OCI-LY1 (cell line): ENCODE data around the gene SLTM.
A peak's percentile ranks its signal among the peaks of the same experiment; 100 is the strongest.

Experiments used
- H2AFZ ChIP-seq: fragments of 200-600 bp; sonication (generic), shearing (Covaris generic); 2 replicates; pipeline ENCODE4 v1.6.0; 2014; ENCODE audit warnings: antibody characterized with exemption, mild to moderate bottlenecking, low read length
- H3F3A ChIP-seq: fragments of 200-600 bp; sonication (generic), shearing (Covaris generic); 2 replicates; pipeline ENCODE4 v1.6.0; 2014; ENCODE audit warnings: mild to moderate bottlenecking, antibody characterized with exemption, low read length, moderate library complexity; ENCODE audit not compliant: insufficient read depth
- H3K27ac ChIP-seq: fragments of 200-600 bp; sonication (generic); 2 replicates; pipeline ENCODE4 v1.5.1; 2014; ENCODE audit warnings: low read length, mixed run types, mild to moderate bottlenecking, low read depth; ENCODE audit not compliant: poor library complexity, severe bottlenecking
- H3K27me3 ChIP-seq: fragments of 200-600 bp; sonication (generic); 2 replicates; pipeline ENCODE4 v1.6.0; 2014; ENCODE audit warnings: antibody characterized with exemption, mild to moderate bottlenecking, low read length, moderate library complexity; ENCODE audit not compliant: insufficient read depth
- H3K36me3 ChIP-seq: fragments of 200-600 bp; sonication (generic); 2 replicates; pipeline ENCODE4 v1.6.1; 2014; ENCODE audit warnings: mild to moderate bottlenecking, antibody characterized with exemption, low read length, moderate library complexity, mixed read lengths; ENCODE audit not compliant: insufficient read depth
- H3K4me1 ChIP-seq: fragments of 200-600 bp; sonication (generic); 2 replicates; pipeline ENCODE4 v1.5.1; 2014; ENCODE audit warnings: mild to moderate bottlenecking, low read length, moderate library complexity; ENCODE audit not compliant: insufficient read depth, severe bottlenecking
- H3K4me2 ChIP-seq: fragments of 200-600 bp; sonication (generic), shearing (Covaris generic); 2 replicates; pipeline ENCODE4 v1.6.1; 2014; ENCODE audit warnings: low read length
- H3K4me3 ChIP-seq: fragments of 200-600 bp; sonication (generic); 2 replicates; pipeline ENCODE4 v1.5.1; 2014; ENCODE audit warnings: low read length, low read depth, mild to moderate bottlenecking, mixed read lengths; ENCODE audit not compliant: poor library complexity, severe bottlenecking
- H3K79me2 ChIP-seq: fragments of 200-600 bp; shearing (Covaris generic); 2 replicates; pipeline ENCODE4 v1.6.1; 2016; ENCODE audit warnings: mixed run types, low read length, mixed read lengths; ENCODE audit not compliant: insufficient read depth
- H3K9ac ChIP-seq: fragments of 200-600 bp; sonication (generic), shearing (Covaris generic); 2 replicates; pipeline ENCODE4 v1.6.1; 2014; ENCODE audit warnings: mild to moderate bottlenecking, low read length, mixed read lengths
- H3K9me2 ChIP-seq: fragments of 200-600 bp; sonication (generic), shearing (Covaris generic); 2 replicates; pipeline ENCODE4 v1.6.1; 2014; ENCODE audit warnings: low read depth, mild to moderate bottlenecking, low read length, mixed read lengths
- H3K9me3 ChIP-seq: fragments of 200-600 bp; shearing (Covaris generic); 2 replicates; pipeline ENCODE4 v1.6.1; 2014; ENCODE audit warnings: low read length, mixed read lengths
- H4K20me1 ChIP-seq: fragments of 200-600 bp; sonication (generic), shearing (Covaris generic); 2 replicates; pipeline ENCODE4 v1.6.0; 2016; ENCODE audit warnings: mild to moderate bottlenecking, low read length; ENCODE audit not compliant: insufficient read depth
- EZH2 ChIP-seq: fragments of 200-600 bp; sonication (generic), shearing (Covaris generic); IDR thresholded peaks from 2 replicates; pipeline ENCODE4 v1.8.0; 2017; ENCODE audit warnings: borderline replicate concordance, mixed run types, mild to moderate bottlenecking, antibody characterized with exemption, low read length, moderate library complexity, mixed read lengths
- TF ChIP-seq, protein P1 (sequence below): fragments of 200-600 bp; sonication (generic), shearing (Covaris generic); IDR thresholded peaks from 2 replicates; pipeline ENCODE4 v1.5.1; 2017; ENCODE audit warnings: mild to moderate bottlenecking, antibody characterized with exemption, low read length, moderate library complexity, mixed read lengths

SLTM gene

DNA sequence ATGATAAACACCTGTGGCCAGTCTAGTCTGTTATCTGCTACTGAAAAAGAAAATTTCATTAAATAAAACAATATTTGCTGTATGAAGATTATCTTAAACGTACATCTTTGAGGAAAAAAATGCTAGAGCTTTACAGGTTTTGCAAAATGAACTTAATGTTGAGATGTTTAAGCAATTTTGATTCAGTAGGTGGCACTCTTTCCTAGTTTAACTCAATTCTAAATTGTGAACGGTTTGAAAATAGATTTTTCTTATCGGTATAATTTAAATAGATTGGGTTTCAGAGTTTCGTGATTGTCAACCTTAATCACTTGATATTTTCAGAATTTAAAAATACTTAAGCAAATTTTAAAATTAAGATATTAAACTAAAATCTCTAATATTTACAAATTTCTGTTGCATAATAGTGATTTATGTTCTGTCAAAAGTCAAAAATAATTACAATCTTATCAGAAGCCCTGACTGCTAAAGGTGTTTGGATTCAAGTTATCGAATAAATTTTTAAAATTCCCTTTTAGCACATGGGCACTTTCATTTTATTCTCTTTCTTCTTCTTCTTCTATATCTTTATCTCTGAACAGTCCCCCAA lies 47.0 kb upstream of the SLTM start:
- H3K9ac ChIP-seq: peak overlapping the region; percentile 38; the same call in 1 of the 2 replicates
- H2AFZ ChIP-seq: peak overlapping the region; percentile 78
- H3K79me2 ChIP-seq: no peaks in the 10 kb centered on the region
- no peak for TF ChIP-seq EZH2
- TF ChIP-seq, protein P1, sequence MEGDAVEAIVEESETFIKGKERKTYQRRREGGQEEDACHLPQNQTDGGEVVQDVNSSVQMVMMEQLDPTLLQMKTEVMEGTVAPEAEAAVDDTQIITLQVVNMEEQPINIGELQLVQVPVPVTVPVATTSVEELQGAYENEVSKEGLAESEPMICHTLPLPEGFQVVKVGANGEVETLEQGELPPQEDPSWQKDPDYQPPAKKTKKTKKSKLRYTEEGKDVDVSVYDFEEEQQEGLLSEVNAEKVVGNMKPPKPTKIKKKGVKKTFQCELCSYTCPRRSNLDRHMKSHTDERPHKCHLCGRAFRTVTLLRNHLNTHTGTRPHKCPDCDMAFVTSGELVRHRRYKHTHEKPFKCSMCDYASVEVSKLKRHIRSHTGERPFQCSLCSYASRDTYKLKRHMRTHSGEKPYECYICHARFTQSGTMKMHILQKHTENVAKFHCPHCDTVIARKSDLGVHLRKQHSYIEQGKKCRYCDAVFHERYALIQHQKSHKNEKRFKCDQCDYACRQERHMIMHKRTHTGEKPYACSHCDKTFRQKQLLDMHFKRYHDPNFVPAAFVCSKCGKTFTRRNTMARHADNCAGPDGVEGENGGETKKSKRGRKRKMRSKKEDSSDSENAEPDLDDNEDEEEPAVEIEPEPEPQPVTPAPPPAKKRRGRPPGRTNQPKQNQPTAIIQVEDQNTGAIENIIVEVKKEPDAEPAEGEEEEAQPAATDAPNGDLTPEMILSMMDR: peak; percentile 59
- H3K36me3 ChIP-seq: no peaks in the 10 kb centered on the region
- H3K27me3 ChIP-seq: no peaks in the 10 kb centered on the region
- H4K20me1 ChIP-seq: no peaks in the 10 kb centered on the region
- H3K4me3 ChIP-seq: peak overlapping the region; percentile 30
- H3K4me2 ChIP-seq: peak overlapping the region; percentile 65
- peaks cover 40% of the 10 kb centered on the region for H3K4me1 ChIP-seq
- peak overlapping the region; percentile 76 for H3K27ac ChIP-seq
- H3F3A ChIP-seq: no peaks in the 10 kb centered on the region
- H3K9me3 ChIP-seq: no peaks in the 10 kb centered on the region
- H3K9me2 ChIP-seq: no peaks in the 10 kb centered on the region

DNA sequence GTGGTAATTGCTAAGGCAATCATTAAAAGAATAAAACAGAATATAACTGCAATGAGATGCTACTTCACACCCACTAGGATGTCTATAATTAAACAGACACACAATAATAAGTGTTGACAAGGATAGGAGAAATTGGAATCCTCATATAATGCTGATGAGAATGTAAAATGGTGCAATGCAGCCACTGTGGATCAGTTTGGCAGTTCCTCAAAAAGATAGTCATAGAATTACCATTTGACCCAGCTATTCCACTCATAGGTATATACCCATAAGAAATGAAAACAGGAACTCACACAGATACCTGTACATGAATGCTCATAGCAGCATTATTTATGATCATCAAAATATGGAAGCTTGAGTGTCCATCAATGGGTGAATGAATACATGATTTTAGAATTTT lies 44.4 kb upstream of the SLTM start:
- peaks cover 42% of the 10 kb centered on the region for H3K4me1 ChIP-seq

DNA sequence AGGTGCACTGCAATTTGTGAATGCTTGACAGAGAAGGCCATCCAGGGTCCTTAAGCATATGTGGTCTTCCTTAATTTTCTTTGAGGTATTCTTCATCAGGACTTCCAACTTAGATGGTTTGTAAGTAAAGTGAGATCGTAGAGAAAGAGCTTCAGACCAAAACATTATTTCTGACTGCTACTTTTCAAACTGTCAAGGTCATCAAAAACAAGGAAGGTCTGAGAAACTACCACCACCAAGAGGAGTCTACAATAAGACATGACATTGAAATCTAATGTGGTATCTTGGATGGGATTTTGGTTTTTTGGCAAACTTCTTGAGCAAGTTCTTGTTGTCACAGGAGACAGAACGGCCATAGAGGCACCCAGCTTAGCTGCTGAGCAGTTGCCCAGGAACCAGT lies 34.0 kb upstream of the SLTM start:
- Histone ChIP-seq H3K4me1 (no peaks in the 10 kb centered on the region), H3K79me2 (no peaks in the 10 kb centered on the region), H3K9me2 (no peaks in the 10 kb centered on the region), H3K36me3 (no peaks in the 10 kb centered on the region), H3K4me2 (no peak overlapping the region), H3K9me3 (no peaks in the 10 kb centered on the region), H2AFZ (no peak overlapping the region), H3K27me3 (no peaks in the 10 kb centered on the region), H3K4me3 (no peak overlapping the region), H4K20me1 (no peaks in the 10 kb centered on the region), H3F3A (no peaks in the 10 kb centered on the region), H3K27ac (no peak overlapping the region), H3K9ac (no peak overlapping the region)
- no peak for TF ChIP-seq EZH2
- TF ChIP-seq, protein P1: no peak

More for the DNA sequence above, 44.4 kb upstream of the SLTM start:
- Histone ChIP-seq H3K4me2 (no peak overlapping the region), H3K9ac (no peak overlapping the region), H3F3A (no peaks in the 10 kb centered on the region), H3K9me2 (no peaks in the 10 kb centered on the region), H3K79me2 (no peaks in the 10 kb centered on the region), H3K4me3 (no peak overlapping the region), H3K36me3 (no peaks in the 10 kb centered on the region), H4K20me1 (no peaks in the 10 kb centered on the region), H3K27ac (no peak overlapping the region), H3K27me3 (no peaks in the 10 kb centered on the region), H3K9me3 (no peaks in the 10 kb centered on the region), H2AFZ (no peak overlapping the region)
- TF ChIP-seq, protein P1: no peak
- no peak for TF ChIP-seq EZH2
